Heart left ventricle (tissue), 16 donors: ENCODE measurements around the gene MMP24OS. TPM values are rescaled to one million over a fixed set of nuclear protein-coding genes. Genes with fewer than 3 reads are reported as not detected.
A peak's percentile ranks its signal among the peaks of the same experiment; 100 is the strongest.

Source experiments
- ATAC-seq, 4 donors: fragments of 200-7000 bp; cut with Tn5 transposase; one replicate each; pipeline ENCODE4 v1.9.1; 2020 to 2022; ENCODE audit warnings: moderate library complexity in 4 of 4, mild to moderate bottlenecking in 3 of 4, moderate number of reproducible peaks in 1 of 4
- DNase-seq, 5 donors: peaks; one replicate each; pipeline ENCODE4 v3.0.0-alpha.2; 2020
- H3K27ac ChIP-seq, 12 donors: fragments of 200-600 bp; sonication (generic) in 4 of 12; one replicate each; pipeline versions ENCODE4 v1.5.0 to v1.8.0; 2016 to 2022; ENCODE audit warnings: mild to moderate bottlenecking in 2 of 12
- H3K27me3 ChIP-seq, 9 donors: fragments of 200-600 bp; sonication (generic) in 2 of 9; one replicate each; pipeline versions ENCODE4 v1.5.1 to v1.8.0; 2016 to 2022; ENCODE audit warnings: mild to moderate bottlenecking in 3 of 9
- H3K36me3 ChIP-seq, 9 donors: fragments of 200-600 bp; sonication (generic) in 2 of 9; one replicate each; pipeline versions ENCODE4 v1.5.0 to v1.8.0; 2018 to 2022; ENCODE audit warnings: mild to moderate bottlenecking in 2 of 9
- H3K4me1 ChIP-seq, 12 donors: fragments of 200-600 bp; sonication (generic) in 4 of 12; one replicate each; pipeline versions ENCODE4 v1.5.0 to v1.8.0; 2016 to 2022; ENCODE audit warnings: mild to moderate bottlenecking in 3 of 12
- H3K4me3 ChIP-seq, 12 donors: fragments of 200-600 bp; sonication (generic) in 4 of 12; one replicate each; pipeline versions ENCODE4 v1.5.0 to v1.8.0; 2017 to 2022; ENCODE audit warnings: mild to moderate bottlenecking in 9 of 12, moderate library complexity in 4 of 12
- H3K9me3 ChIP-seq, 12 donors: fragments of 200-600 bp; sonication (generic) in 4 of 12; one replicate each; pipeline versions ENCODE4 v1.5.0 to v1.8.0; 2016 to 2022; ENCODE audit warnings: mild to moderate bottlenecking in 1 of 12
- POLR2A ChIP-seq, 2 donors: fragments of 450-650 bp; IDR thresholded peaks; one replicate each; pipeline ENCODE4 v1.6.1; 2017; ENCODE audit warnings: antibody characterized with exemption in 2 of 2, mild to moderate bottlenecking in 2 of 2, moderate library complexity in 2 of 2
- WGBS, 4 donors: extraction: QIAGEN DNeasy Blood & Tissue Kit in 2 of 4; methylation state at CpG; one replicate each; pipeline versions ENCODE4 v1.1.5 to v1.1.7; 2013 to 2018; 5-methylcytosine and 5-hydroxymethylcytosine counted together
- intact Hi-C, 10 donors: fragments of 100-400 bp; cut with DNase I; formaldehyde crosslinking; loops; one replicate each; pipeline versions ENCODE4 v1.11.1 to v1.14.2; 2022
- polyA plus RNA-seq, 2 donors: library from polyadenylated mRNA; stranded (reverse); fragments of 200-250 nt; gene quantifications; one replicate each; pipeline ENCODE4 v1.2.3, GENCODE V29; 2013
- total RNA-seq, 9 donors: library from RNA; depleted of rRNA in 2 of 9; stranded (reverse); fragments of >200 nt in 2 of 9; fragmentation: NEBNext Ultra II Directional in 3 of 9; extraction: Animal tissue kit (Norgen Biotek cat#: 25700) in 3 of 9; gene quantifications; one replicate each; pipeline versions ENCODE4 v1.1.0 to v1.2.4, GENCODE V29; 2016 to 2023
- TF ChIP-seq, protein P1 (sequence below), 12 donors: fragments of 200-600 bp; sonication (generic) in 4 of 12; IDR thresholded peaks; one replicate each; pipeline versions ENCODE4 v1.5.0 to v1.8.0; 2018 to 2022; ENCODE audit warnings: antibody characterized with exemption in 12 of 12, mild to moderate bottlenecking in 5 of 12
- donor health status: ischemic (EF 13 %, LVEDD 7.1; RV severe dilation, severe dysfunction).
- donor health status: healthy with polysubstance abuse.
- donor health status: DM: no; HTN: yes; CAD: no.
- donor health status: DM: no; HTN: no; CAD: no.
- donor health status: ischemic (EF 25% LVEDD 6.9; RV normal size, moderate dysfunction).
- donor health status: ischemic (EF 25% LVEDD 5.7; RV mildly dilated, moderate dysfunction).
- donor health status: healthy.
- donor health status: DM: yes; HTN: yes; CAD: no.
- donor health status: ischemic (EF 35%, LVEDD 5.7; RV mildly dilated, moderate dysfunction).
- donor health status: nonischemic (EF 11% LVEDD 7.7; RV severe dilation, severe dysfunction).
- donor health status: DM: yes; HTN: yes; CAD: no.
- donor health status: PGD.
- donor health status: ischemic (EF 29% LVEDD 5.4; RV normal size, mild dysfunction).
- donor health status: nonischemic (EF 23%, LVEDD 6.1; RV moderate dilation, normal function).

MMP24OS gene
- total and polyA plus RNA-seq, 11 donors = 11.7 to 64.8 (median 41.6) TPM

DNA sequence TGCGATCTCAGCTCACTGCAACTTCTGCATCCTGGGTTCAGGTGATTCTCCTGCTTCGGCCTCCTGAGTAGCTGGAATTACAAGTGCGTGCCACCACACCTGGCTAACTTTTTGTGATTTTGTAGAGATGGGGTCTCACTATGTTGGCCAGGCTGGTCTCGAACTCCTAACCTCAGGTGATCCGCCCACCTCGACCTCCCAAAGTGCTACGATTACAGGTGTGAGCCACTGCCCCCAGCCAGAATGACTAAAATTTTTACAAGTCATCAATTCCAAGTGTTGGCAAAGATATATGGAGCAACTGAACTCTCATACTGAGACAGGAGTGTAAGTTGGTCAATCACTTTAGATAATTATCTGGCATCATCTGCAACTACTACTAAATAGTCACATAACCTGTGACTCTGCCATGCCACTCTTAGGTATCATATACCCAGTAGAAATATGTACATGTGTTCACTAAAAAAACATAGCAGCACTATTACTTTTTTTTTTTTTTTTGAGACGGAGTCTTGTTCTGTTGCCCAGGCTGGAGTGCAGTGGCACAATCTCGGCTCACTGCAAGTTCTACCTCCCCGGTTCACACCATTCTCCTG, 3.7 kb upstream of the MMP24OS start:
- TF ChIP-seq, protein P1, sequence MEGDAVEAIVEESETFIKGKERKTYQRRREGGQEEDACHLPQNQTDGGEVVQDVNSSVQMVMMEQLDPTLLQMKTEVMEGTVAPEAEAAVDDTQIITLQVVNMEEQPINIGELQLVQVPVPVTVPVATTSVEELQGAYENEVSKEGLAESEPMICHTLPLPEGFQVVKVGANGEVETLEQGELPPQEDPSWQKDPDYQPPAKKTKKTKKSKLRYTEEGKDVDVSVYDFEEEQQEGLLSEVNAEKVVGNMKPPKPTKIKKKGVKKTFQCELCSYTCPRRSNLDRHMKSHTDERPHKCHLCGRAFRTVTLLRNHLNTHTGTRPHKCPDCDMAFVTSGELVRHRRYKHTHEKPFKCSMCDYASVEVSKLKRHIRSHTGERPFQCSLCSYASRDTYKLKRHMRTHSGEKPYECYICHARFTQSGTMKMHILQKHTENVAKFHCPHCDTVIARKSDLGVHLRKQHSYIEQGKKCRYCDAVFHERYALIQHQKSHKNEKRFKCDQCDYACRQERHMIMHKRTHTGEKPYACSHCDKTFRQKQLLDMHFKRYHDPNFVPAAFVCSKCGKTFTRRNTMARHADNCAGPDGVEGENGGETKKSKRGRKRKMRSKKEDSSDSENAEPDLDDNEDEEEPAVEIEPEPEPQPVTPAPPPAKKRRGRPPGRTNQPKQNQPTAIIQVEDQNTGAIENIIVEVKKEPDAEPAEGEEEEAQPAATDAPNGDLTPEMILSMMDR (IDR thresholded peaks at IDR 0.05) = no peak
- TF ChIP-seq POLR2A (IDR thresholded peaks at IDR 0.05) = no peak
- intact Hi-C loops = no loop called here
- peaks cover 8 to 38% (median 23%) of the 10 kb centered on the region in 12 donors for H3K4me1 ChIP-seq
- no peak overlapping the region for H3K27ac ChIP-seq
- no peak for ATAC-seq
- H3K9me3 ChIP-seq = no peaks in the 10 kb centered on the region
- no peaks in the 10 kb centered on the region for H3K27me3 ChIP-seq
- peak in 1 of 5 donors; percentile 2 for DNase-seq
- H3K36me3 ChIP-seq = peaks cover 0 to 49% (median 26%) of the 10 kb centered on the region in 9 donors
- 95 to 99% (median 96%) methylated on average over 10 of the region's 10 CpGs for WGBS, 4 donors
- no peak overlapping the region for H3K4me3 ChIP-seq

DNA sequence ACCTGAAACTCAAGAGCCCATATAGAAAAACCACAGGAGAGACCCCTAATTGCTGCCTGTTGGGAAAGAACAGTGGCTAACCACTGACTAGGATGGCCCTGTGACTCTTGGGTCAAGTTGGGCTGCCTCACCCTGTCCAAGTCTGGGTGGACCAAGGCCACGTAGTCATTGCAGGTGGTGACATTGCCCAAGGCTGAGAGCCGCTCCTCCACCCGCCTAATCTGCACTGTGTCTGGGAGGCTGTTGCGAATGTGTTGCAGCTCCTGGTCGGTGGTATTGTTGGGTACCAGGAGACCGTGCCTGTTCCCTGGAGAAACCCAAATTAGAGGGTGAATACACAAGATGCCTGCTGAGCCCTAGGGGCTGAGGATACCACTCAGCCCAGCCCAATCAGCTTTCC, 2.6 kb upstream of the MMP24OS start:
- peaks cover 10 to 48% (median 27%) of the 10 kb centered on the region in 12 donors for H3K4me1 ChIP-seq
- H3K4me3 ChIP-seq = no peak overlapping the region
- no peak overlapping the region for H3K27ac ChIP-seq
- H3K27me3 ChIP-seq = no peaks in the 10 kb centered on the region
- WGBS, 4 donors = 96 to 99% (median 97%) methylated on average over 6 of the region's 6 CpGs
- H3K9me3 ChIP-seq = no peaks in the 10 kb centered on the region
- intact Hi-C loops = no loop called here
- TF ChIP-seq, protein P1 (IDR thresholded peaks at IDR 0.05) = no peak
- no peak for TF ChIP-seq POLR2A (IDR thresholded peaks at IDR 0.05)
- no peak for DNase-seq
- H3K36me3 ChIP-seq = peaks cover 0 to 59% (median 26%) of the 10 kb centered on the region in 9 donors
- ATAC-seq = no peak

DNA sequence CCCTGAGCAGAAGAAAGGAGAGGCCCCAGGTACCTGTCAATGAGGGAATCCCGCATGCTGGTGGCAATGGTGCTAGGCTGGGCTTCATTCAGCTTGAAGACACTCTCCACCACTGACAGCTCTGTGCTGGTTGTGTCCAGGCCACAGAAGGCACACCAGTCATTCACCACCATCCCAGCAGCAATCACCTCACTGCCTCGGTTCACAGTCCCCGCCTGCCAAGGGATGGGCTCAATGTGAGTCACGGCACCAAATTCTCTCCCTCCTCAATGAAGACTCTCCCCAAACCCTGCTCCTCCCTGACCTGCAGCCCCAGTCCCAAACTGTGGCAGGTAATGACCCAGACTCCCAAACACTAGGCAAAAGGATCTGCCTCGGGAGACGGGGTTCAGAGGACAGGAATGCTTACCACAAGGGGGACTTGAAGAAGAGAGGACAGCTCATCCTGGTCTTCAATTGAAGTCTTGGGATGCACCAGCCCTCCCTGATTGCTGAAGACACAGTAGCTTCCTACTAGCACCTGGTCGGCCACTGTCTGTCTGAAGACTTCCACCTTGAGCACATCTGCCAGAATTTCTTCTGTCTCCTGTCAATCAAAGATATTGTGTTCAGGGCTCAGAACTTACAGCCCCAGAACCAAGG, 1.7 kb upstream of the MMP24OS start:
- no peak for DNase-seq
- intact Hi-C loops = loop anchor here in 5 of 10 donors (5.0 to 10.0 kb wide), 4 partner anchors 132 to 445 kb away; partner anchors contain the start of genes ACSS2 (in 2 of the 5), EDEM2 (in 2 of the 5) and GGT7 (in 2 of the 5)
- Histone ChIP-seq H3K27me3 (no peaks in the 10 kb centered on the region), H3K36me3 (peaks cover 0 to 63% (median 26%) of the 10 kb centered on the region in 9 donors), H3K27ac (no peak overlapping the region), H3K9me3 (no peaks in the 10 kb centered on the region), H3K4me3 (no peak overlapping the region), H3K4me1 (peaks cover 10 to 42% (median 24%) of the 10 kb centered on the region in 12 donors)
- 90 to 95% (median 93%) methylated on average over 6 to 7 of the region's 7 CpGs for WGBS, 4 donors
- ATAC-seq = no peak
- TF ChIP-seq, protein P1 (IDR thresholded peaks at IDR 0.05) = no peak
- no peak for TF ChIP-seq POLR2A (IDR thresholded peaks at IDR 0.05)

DNA sequence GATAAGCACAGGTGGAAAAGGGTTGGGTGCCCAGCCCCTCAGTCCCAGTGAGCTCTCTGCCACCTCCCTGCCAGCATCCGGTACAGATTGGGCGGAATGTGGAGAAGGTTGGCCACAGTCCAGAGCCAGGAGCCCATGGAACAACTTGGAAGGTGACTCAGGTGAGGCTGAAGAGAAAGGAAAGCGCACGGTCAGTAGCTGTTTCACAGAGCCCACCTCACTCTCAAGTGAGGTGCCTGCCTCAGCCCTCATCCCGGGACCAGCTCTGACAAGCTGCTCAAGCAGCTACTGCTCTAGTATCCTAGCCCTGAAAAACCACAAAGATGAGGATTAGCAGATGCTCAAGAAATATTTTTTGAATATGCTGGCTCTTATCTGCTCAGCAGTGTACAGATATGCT, 1.1 kb upstream of the MMP24OS start:
- Histone ChIP-seq H3K4me3 (no peak overlapping the region), H3K4me1 (peaks cover 10 to 41% (median 24%) of the 10 kb centered on the region in 12 donors), H3K27ac (peak overlapping the region in 2 of 12 donors; percentile 88 to 99), H3K9me3 (no peaks in the 10 kb centered on the region), H3K27me3 (no peaks in the 10 kb centered on the region), H3K36me3 (peaks cover 0 to 69% (median 31%) of the 10 kb centered on the region in 9 donors)
- WGBS, 4 donors = 70 to 90% (median 85%) methylated on average over 5 of the region's 5 CpGs
- intact Hi-C loops = loop anchor here in 5 of 10 donors (5.0 to 10.0 kb wide), 4 partner anchors 132 to 444 kb away; partner anchors contain the start of genes ACSS2 (in 2 of the 5), EDEM2 (in 2 of the 5) and GGT7 (in 2 of the 5)
- no peak for TF ChIP-seq POLR2A (IDR thresholded peaks at IDR 0.05)
- TF ChIP-seq, protein P1 (IDR thresholded peaks at IDR 0.05) = no peak
- ATAC-seq = no peak
- no peak for DNase-seq
